ENCODE data around the gene FOXQ1.
"Not testable (repeated sequence)": the region's sequence is repeated elsewhere in the genome, so short reads cannot be mapped to it uniquely, and the experiment has no call there.

FOXQ1 gene

GRCh38 chr6:1322696-1323219 is 10.9 kb downstream of the FOXQ1 start:
- no peak for DNase-seq

GRCh38 chr6:1324936-1325335 is 13.0 kb downstream of the FOXQ1 start:
- no peak for DNase-seq

- no peak for DNase-seq
Observed at GRCh38 chr6:1325461-1326309, 13.8 kb downstream of the FOXQ1 start.

GRCh38 chr6:1326535-1327121 is 14.7 kb downstream of the FOXQ1 start:
- no peak for DNase-seq

GRCh38 chr6:1327630-1328029 is 15.7 kb downstream of the FOXQ1 start:
- no peak for DNase-seq

- DNase-seq: no peak
Observed at GRCh38 chr6:1328129-1328800, 16.4 kb downstream of the FOXQ1 start.

DNA sequence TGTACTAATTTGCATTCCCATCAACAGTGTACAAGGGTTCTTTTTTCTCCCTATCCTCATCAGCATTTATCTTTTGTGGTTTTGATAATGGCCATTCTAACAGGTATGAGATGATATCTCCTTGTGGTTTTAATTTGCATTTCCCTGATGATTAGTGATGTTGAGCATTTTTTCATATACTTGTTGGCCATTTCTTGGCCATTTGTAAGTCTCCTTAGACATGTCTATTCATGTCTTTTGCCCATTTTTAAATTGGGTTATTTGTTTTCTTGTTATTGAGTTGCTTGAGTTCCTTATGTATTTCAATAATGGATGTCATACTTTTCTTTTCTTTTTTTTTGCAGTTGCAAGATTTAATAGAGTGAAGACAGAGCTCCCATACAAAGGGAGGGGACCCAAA is 17.8 kb downstream of the FOXQ1 start:
- DNase-seq: no peak

GRCh38 chr6:1334684-1335083 is 22.8 kb downstream of the FOXQ1 start:
- no peak for DNase-seq

- no peak for DNase-seq
Observed at GRCh38 chr6:1335367-1336037, 23.6 kb downstream of the FOXQ1 start.

DNA sequence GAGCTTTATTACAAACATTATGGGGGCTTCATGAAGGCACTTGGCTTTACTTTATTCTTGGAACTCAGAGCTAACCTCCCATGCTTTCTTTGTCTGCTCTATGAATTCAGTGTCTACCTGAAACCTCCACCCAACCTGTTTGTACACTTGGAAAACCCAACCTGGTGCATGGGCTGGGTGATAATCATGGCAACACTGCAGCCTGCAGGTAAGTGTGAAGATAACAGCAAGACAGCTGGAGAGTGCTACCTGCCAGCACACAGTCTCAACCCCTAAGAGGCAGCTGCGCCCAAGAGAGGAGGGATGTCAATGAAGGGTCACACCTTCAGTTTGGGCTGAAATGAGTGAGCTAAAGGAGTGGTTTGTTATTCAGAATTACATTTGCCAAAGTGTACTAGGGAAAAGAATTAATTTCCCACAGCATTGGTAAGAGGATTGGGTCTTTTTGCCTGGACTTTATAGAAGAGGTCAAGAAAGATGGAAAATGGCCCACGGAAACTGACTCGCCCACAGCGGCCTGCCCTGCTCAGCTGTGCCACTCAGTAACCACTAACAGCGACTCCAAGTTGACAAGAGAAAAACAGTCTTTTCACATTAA is 24.4 kb downstream of the FOXQ1 start:
- no peak for DNase-seq

- no peak for DNase-seq
Observed at GRCh38 chr6:1337791-1338190, 25.9 kb downstream of the FOXQ1 start.

DNA sequence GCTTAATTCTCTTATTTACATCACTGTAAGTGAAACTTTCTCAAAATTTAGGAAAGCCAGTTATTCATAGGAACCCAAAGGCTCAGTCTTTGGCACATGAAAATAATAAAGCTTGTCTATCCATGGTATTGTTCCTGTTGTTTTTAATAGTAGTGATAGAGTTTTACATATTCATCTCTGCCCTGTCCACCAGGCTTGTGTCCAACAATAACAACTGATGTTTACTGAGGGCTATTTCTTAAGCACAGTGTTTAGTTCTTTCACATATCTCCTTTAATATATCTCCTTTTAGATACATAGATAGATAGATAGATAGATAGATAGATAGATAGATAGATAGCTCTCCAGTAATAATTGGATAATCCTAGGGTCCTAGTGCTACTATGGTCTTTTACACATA is 34.2 kb downstream of the FOXQ1 start:
- DNase-seq: no peak

DNA sequence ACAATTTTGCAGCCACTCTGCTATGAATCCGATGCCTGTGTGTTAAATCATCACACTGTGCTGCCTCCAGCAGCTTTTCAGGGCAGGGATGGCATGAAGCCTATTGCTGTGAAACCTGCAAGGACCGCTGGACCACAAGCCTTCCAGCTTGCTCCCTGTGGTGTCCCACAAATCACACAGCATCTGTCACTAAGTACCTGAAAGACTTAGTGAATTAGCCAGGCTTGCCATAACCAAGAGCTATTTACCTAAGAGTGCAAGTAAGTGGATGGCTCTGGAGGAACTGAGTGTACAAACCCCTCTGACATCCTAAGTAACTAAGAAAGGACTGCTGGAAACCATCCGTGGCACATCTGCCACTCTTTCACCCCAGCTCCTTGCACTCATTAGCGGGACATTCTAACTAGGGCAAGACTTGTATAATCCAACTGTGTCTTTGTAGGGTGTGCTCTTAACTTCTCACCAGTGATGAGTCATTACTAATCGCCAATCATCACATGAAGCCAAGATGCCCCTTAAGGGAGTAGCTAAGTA is 34.7 kb downstream of the FOXQ1 start:
- DNase-seq: no peak

- DNase-seq: no peak
Observed at GRCh38 chr6:1347161-1347560, 35.3 kb downstream of the FOXQ1 start.

DNA sequence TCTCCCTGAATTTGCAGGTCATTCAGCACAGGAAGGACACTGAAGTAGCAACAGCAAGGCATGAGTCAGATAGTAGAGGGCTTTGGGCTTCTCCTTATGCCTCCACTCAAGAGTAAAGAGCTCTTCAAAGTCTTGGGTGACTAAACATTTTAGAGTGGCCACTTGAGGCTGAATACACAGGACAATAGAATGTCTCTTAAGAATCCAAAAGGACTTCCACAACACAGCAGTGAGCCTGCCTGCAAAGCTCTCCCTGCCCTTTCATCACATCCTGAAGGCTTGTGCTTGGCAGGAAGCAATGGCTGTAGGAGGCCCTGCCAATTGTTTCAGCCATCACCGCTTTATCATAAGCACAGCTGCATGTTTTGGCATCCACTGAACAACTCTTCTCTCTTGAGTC is 36.8 kb downstream of the FOXQ1 start:
- peak; percentile 80 for DNase-seq

GRCh38 chr6:1349655-1350054 is 37.8 kb downstream of the FOXQ1 start:
- no peak for DNase-seq

- no peak for DNase-seq
Observed at GRCh38 chr6:1351381-1352008, 39.6 kb downstream of the FOXQ1 start.

- DNase-seq: not testable (repeated sequence)
Observed at GRCh38 chr6:1355068-1355467, 43.2 kb downstream of the FOXQ1 start.

GRCh38 chr6:1361717-1362116 is 49.8 kb downstream of the FOXQ1 start:
- DNase-seq: not testable (repeated sequence)

- DNase-seq: no peak
Observed at GRCh38 chr6:1362643-1363042, 50.7 kb downstream of the FOXQ1 start.

- no peak for DNase-seq
Observed at GRCh38 chr6:1363298-1363697, 51.4 kb downstream of the FOXQ1 start.
